HG03175 (cell line): ENCODE data around the gene LRRC61.
"Not testable (repeated sequence)": the region's sequence is repeated elsewhere in the genome, so short reads cannot be mapped to it uniquely, and the experiment has no call there.

Source experiments
- ATAC-seq: cut with Tn5 transposase; IDR thresholded peaks from one replicate; pipeline ENCODE4 v1.9.1; 2021; ENCODE audit warnings: mild to moderate bottlenecking, moderate library complexity; ENCODE audit not compliant: unreplicated experiment

The LRRC61 gene, protein sequence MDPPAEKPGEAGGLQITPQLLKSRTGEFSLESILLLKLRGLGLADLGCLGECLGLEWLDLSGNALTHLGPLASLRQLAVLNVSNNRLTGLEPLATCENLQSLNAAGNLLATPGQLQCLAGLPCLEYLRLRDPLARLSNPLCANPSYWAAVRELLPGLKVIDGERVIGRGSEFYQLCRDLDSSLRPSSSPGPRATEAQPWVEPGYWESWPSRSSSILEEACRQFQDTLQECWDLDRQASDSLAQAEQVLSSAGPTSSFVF

DNA sequence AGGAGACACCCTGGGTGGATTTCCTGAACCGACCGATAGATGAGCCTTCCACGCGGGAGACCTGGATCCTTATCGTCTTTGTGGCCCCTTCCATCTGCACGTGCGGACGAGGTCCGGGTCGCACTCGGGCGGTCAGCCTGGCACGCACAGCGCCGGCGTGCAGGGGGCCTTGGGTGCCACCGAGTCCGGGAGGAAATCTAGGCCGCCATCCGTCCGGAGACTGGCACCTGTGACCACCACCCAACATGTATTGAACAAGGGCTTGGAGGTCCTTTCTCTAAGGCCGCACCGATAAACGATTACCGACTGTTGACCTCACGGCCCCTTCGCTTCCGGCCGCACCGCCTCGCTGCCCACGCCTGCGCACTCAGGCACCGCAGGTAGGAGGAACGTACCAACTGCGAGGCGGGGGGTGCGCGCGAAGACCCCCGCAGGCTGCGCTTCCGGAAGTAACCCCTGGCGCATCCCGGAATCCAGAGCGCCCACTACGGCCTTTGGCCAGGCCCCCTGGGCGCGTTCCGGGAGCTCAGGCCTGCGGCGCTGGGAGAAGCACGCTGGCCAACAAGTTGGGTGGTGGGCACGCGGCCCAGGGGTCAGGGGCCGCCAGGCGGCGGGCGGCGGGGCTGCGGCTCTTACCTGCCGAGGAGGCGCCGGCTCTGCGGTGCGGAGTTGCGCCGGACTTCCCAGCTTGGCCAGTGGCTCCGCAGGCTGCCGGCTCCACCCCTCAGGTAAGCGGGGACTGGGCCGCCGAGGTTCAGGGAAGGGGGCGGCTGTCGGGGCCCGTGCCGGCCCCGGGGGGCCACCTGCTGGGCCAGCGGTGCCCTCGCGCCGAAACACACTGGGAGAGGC is at the start of gene LRRC61, which contains the start of gene ACTR3C:
Gene LRRC61, plus strand, starts transcription at position 523 of the 849 bp plus-strand sequence. CDS start 13,507 bp downstream, outside the sequence.
Gene ACTR3C, minus strand, starts transcription at position 713 of the 849 bp plus-strand sequence. CDS start 28,249 bp downstream, outside the sequence.
- ATAC-seq = peak; percentile 75

DNA sequence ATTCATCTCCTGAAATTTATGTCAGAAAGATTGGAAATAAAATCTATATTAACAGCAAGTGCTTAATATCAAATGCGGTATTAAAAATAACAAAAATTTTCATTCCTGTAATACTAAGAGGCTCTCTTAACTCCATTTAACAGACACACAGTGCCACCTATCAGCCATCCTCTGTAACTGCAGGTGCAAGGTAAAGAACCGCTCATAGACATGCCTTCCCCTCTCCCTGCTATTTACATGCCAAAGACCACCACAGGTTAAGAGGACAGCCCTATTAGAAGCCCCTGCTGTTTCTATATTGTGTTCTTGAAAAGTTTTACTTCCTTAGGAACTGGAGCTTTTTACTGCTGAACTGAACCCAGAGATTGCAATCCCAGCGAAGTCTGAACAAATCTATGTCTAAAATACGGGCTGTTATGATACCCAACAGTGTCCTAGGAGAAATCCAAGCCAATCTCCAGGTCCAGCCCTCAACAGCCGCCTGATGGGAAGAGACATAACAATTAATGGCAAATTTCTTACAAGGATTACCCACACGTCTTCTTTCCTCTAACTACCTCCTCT is 46.9 kb upstream of the LRRC61 start:
- peak; percentile 55 for ATAC-seq

DNA sequence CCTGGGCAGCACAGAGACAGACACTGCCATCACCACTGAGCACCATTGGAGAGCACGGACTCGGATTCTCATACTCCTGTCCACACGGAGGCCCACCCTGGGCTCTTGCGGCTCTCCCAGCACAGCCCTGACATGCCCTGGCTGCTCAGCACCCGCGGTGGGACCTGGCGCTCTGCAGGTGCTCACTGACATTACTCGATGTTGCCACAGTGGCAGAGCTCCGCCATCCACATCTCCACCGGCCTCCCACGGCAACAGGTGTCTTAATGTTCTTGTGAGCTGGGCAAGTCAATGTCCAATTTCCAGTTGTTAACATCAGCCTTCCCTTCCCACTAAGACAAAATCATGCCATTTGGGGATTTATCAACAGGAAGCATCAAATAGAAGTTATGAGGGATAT is 44.8 kb upstream of the LRRC61 start:
- not testable (repeated sequence) for ATAC-seq

DNA sequence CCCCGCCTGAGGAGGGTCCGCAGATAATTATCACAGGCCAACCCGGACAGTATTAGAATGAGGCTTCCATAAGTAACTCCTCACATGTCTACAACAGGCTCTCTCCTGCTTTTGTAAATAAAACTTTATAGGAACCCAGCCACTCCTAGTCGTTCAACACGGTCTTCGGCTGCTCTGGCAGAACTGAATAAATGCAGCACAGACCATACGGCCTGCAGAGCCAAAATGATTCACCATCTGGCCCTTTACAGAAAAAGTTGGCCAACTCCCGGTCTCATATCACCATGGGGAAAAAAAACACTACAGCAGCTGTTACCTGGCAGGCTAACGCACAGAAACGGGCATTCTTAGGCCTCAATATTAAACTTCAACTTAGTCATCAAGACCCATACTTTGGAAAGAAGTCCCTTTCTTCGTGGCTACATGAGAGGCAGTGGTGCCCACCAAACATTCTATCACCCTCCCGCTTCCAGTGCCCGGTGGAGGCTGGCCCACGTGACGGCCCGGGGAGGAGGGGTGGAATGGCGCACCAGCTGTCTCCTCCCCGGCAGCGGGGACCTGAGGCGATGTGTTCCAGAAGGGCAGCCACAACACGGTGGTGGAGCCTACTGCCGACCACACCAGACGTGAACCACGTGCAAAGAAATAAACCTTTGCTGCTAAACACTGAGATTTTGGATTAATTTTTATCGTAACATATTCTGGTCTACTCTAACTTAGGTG is 41.3 kb upstream of the LRRC61 start:
- not testable (repeated sequence) for ATAC-seq

DNA sequence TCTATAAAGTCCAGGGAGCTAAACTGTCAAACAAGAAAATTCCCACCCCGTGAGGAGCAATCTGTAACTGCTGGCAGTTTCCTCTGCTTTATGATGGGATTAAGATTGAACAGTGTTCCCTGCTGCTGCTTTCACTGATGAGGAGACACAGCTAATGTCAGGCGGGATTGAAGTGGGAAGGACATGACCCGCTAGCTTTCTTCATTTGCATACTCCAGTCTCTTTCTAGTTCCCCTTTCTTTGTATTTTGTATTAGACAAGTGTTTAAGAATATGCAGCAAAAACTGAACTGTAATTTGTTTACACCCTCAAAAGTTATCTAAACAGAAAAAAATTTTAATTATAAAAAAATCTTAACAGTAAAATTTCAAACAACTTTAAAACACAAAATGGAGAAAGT is 40.0 kb upstream of the LRRC61 start:
- ATAC-seq = not testable (repeated sequence)

DNA sequence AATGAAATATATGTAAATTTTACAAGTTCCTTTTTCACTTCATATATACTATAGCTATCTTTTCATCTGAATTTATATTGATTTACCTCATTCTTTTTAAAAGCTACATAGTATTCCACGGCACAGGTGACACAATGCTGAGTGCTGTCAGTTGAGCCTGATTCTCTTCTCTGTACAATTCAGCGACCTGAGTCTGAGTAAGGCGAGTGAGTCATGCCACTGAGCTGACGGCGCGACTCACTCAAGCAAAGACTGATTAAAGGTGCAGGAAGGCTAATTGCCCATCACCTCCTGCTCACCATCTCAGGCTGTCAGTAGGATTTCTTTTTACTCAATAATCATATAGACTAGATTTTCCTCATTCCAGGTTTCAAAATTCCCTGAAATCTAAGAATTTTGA is 39.5 kb upstream of the LRRC61 start:
- not testable (repeated sequence) for ATAC-seq

DNA sequence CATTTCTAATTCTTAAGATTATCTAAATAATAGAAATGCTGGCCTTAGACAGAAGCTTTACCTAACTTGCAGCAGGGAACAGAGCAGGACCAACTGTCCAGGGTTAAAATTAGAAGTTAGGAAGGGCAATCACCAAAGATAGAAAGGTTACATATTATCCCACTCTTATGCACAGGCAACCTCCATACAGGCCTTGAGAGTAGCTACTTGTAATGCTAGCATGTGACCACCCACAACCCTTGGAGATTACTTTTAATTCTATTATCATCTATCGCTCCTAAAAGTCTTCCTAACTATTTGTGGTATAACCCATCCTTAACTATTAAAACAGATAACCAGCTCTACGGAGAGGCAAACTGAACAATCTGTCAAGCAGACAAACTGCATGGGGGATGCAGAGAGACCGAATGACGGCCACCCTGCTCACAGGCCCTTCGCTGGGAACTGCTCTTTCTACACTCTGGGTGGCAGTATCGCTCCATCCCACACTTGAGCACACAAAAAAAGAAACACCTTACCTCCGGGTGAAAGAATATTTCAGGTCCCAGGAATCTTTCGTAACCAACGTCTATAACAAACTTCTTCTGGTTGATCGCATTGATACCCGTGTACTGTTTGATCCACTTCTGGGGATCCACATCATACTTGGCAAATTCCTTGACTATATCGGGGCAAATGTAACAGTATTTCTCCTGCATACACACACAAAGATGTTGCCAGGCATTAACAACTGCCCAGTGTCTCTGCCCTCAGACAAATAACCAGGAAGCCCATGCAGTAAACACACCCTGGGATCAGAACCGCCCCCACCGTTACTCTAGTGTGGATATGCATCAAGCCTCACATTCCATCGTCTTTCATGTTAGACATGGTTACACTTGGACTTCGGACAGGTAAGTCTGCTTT is 37.1 kb upstream of the LRRC61 start:
- ATAC-seq = peak; percentile 66

DNA sequence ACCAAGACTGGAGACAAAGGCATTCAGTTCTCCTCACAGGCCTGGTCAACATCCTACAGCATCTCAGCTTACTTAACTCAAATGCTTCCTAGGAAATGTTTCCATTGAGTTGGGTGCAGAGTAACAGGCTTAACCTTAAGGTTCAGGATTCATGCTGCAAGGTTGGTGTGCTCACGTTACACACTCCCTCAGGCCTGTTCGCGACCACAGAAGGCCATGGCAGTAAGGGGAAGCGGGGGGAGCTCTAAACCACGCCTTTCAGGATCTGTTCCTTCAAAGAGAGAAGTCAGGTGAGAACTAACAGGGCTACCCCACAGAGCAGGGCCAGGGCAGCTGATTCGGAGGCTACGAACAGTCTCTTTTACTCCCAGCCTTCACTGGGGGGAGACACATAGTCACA is 35.3 kb upstream of the LRRC61 start:
- not testable (repeated sequence) for ATAC-seq

DNA sequence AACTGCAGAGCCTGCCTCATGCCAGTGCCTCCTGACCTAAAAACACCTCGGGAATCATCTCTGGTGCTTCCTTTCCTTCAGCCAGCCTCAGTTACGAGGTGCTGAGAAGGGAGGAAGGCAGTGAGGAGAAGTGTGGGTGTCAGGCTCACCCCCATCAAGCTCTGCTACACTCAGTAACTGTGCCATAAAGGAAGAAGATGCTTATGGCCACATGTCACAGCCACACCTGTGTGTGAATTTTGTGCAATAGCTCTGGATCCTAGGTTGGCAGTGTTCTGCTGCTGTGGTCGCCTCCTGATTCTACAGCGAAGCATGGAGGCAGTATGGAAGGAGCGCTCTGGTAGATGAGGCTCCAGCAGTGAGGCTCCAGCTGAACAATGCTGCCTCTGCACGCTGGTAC is 34.3 kb upstream of the LRRC61 start:
- ATAC-seq = not testable (repeated sequence)

DNA sequence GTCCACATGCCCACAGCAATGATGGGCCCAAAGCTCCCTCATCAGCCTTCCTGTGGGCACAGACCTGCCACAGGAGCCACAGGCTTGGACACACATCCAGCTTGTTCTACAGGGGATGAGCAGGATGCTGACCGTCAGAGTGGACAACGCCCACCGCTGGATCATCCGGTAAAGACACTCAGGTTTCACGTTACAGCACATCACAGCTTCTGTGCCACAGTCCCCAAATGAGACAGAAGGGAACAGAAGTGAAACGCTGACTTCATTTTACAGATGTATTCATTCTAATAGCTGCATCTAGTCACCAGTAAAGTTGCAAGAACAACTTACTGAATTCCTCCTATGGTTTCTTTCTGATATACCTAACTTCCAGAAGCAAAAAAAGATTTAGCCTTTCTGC is 32.8 kb upstream of the LRRC61 start:
- ATAC-seq = not testable (repeated sequence)

DNA sequence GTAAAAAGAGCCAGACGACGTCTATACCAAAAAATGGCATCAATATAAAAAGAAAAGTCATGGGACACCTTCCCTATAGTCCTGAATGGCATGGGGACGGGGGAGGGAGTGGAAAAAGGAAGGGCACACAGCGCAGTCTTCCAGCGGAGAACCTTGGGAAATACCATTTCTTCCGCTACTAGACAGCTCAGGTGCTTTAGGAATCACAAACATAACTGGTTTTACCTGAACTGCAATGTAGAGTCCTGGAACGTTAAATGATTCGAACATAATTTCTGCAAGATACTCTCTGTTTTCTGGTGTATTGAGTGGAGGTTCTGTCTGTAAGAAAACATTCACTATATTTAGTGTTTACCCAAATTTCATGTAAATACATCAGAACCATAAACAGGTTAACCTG is 28.1 kb upstream of the LRRC61 start:
- ATAC-seq = not testable (repeated sequence)

DNA sequence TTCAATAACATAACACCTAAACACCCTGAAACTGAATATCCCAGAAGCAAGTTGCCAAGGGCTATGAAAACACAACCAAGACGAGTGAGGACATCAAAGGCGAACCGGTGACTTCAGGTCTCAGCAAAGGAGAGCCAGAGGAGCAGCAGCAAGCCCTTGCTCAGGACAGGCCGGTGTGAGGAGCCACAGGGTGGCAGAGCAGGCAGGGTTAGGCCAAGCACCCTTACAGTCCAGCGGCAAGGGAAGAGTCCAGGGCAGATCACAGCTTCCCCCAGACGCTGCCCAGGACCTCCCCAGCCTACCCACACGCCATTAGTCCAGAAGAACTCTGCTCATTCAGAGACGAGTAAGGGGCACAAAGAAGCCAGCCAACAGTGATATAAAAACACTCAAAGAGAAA is 27.5 kb upstream of the LRRC61 start:
- not testable (repeated sequence) for ATAC-seq

DNA sequence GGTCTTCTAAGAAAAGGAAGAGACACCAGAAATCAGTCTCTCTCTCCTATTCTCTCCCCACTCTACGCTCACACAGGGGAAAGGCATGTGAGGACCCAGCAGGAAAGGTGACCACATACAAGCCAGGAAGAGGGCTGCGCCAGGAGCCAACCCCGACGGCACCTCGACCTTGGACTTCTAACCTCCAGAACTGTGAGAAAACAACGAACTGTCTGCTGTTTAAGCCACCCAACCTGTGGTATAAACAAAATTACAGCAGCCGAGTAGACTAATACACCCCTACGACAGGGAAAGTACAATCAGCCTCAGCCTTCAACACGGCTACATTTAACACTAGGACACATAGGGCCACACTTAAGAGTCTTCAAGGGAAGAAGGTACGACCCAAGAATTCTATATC is 26.4 kb upstream of the LRRC61 start:
- not testable (repeated sequence) for ATAC-seq

DNA sequence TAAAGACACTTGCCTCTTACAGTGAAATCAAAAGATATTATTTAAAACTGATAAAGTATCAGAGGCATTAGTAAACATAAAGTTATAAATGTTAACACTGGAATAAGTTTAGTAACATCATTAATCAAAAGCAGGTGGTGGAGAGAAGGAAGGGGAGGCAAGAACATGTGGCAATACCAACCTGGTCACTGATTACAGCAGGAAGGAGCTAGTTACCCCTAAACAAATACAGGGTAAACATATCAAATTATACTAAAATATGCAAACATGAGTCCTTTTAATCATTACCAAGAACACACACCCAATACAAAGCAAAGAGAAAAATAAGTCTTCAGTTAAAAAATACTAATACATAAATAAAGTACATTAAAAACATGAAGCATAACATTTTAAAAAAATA is 25.2 kb upstream of the LRRC61 start:
- ATAC-seq = not testable (repeated sequence)

DNA sequence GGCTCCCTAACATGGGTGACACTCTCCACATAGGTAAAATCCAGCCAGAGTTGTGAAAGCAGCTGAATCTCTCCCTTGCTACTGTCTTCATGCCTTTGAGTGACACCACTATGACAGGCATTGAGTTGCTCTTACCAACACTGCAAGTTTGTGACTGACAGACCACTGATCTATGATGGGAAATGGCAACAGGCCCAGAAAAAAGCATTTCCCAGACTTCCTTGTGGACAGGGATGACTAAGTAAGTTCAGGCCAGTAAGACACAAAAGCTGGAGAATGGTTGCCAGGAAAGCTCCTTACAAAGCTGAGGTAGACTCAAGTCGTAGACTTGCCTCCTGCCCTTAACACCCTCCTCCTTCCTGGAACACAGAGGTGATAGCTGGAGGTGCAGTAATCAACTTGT is 20.2 kb upstream of the LRRC61 start:
- not testable (repeated sequence) for ATAC-seq

DNA sequence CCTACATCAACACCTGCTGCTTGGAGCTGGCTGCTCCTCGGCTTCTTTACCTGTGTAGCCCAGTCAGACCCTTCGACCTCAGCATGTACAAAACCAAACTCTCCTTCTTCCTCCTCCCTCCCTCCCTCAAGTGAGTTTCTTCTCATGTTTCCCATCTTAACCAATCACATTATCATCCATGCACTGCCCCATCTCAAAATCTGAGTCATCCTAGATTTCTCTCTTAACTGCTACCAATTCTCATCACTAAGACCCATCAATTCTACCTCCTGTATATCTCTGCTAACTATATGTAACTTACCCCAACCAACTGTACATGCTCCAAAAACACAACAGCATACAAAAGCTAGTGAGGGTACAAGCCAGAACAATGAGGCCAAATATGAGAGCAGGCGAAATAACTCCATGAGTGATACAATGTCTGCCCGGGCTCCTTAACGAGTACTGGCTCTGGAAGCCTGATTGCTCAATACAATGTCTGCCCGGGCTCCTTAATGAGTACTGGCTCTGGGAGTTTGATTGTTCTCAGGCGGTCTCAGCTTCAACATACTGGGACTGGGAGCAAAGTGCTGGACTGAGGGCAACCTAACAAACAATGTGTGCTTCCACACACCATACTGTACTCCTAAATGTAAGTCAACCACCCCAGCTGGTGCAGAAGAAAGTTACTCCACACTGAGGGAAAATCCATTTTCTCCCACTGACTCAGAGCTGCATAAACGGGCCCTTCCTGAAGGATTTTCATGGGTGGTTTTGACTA is 18.5 kb upstream of the LRRC61 start:
- ATAC-seq = not testable (repeated sequence)

DNA sequence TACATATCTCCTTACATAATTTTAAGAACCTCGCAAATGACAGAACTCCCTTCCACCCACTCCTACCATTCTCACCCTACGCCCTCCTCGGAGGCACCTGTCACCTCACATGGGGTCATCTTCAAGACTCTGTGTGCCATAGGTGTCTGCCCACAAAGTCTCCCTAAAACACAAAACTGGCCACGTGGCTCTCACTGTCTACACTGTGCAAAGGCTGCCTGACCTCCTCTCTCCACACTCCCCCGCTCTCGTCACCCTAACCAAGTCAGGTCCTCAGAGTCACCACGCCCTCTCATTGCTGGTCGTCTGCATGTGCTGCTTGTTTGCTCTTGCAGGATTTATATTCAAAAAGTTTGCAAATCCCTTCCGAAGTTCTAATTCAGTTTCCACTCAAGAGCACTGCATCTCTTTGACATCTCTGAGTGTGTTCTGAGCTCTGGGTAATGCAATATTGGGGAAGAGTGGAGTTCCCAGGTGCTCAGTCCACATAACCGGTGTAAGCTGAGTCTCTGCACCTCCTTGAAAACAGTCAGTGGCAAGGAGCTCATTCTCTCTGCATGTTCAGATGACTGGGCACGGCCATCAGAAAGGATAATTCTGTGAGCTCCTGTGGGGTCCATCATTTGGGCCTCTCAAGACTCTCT is 17.8 kb upstream of the LRRC61 start:
- not testable (repeated sequence) for ATAC-seq

DNA sequence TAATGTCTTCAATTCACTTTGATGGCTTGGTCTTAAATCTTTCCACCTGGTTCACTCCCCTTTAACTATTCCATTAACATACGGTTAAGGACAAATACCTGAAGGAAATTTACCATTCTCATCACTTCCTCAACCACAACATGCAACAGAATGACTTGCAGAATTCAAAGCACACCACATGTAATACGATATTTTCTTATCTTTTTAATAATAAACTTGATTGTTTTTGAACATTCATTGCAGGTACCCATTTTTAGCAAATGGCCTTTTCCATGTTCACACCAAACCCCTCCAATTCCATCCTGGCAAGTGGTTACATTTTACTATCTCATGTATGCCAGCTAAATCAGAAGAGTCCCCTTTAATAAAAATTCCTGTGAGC is 17.3 kb upstream of the LRRC61 start:
- ATAC-seq = not testable (repeated sequence)

DNA sequence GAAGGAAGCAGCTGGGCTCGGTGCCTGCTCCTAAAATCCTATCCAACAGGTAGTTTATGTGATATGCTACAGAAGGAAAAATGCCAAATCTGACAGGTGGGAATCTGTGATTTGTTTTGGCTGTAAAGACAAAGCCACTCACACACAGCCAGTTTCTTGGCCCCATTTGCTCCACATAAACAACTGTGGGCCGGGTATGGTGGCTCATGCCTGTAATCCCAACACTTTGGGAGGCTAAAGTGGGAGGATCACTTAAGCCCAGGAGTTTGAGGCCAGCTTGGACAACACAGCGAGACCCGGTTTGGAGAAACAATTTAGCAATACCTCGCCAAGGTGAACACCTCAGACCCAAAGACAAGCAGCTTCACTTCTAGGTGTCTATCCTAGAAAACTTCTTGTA is 16.8 kb upstream of the LRRC61 start:
- not testable (repeated sequence) for ATAC-seq
